ENCODE measurements around the gene WHAMM.
A peak's percentile ranks its signal among the peaks of the same experiment; 100 is the strongest.

Gene WHAMM

DNA sequence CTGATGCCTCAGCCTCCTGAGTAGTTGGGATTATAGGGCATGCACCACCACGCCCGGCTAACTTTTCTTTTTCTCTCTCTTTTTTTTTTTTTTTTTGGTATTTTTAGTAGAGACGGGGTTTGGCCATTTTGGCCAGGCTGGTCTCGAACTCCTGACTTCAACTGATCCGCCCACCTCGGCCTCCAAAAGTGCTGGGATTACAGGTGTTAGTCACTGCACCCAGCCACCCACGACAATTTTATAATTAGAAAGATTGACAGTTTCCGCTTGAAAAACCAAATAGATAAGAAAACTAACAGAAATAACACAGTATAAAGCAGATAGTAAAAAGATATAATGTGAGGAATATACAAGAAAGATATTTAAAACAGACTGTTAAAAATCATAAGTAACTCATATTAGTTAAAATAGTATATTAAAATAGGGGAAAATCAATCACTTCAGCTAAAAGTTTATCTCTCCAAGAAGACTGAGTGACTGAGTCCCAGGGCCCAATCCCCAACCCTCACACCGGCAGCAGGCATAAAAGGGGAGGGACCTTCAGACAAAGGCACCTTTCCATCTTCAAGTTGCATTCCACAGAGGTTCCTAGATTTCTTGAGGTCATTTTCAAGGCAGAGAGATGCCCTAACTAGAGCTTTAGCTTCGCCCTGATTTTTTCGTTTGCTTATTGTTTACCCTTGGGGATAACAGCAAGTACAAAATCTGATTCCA, 1.4 kb upstream of the WHAMM start (continued):
- TF ChIP-seq SP3 (tag by site-specific recombination; IDR thresholded peaks at IDR 0.05) (no peak), ZNF580 (tag by site-specific recombination; IDR thresholded peaks at IDR 0.05) (no peak), GLI4 (tag by site-specific recombination; IDR thresholded peaks at IDR 0.05) (no peak)

- Histone ChIP-seq H3K4me1 (ENCODE audit: control insufficient read depth, insufficient read depth, low read length) (peaks cover 15% of the 10 kb centered on the region), H3K27ac (ENCODE audit: extremely low read depth, low read depth, low read length) (peak overlapping the region; percentile 65), H3K4me3 (ENCODE audit: low read depth, low read length) (no peak overlapping the region)
- TF ChIP-seq ZNF768 (tag by site-specific recombination; IDR thresholded peaks at IDR 0.05): no peak
- TF ChIP-seq SP7 (tag by site-specific recombination; IDR thresholded peaks at IDR 0.05): no peak; the same call in 1 of the 2 replicates
- TF ChIP-seq, protein P1, sequence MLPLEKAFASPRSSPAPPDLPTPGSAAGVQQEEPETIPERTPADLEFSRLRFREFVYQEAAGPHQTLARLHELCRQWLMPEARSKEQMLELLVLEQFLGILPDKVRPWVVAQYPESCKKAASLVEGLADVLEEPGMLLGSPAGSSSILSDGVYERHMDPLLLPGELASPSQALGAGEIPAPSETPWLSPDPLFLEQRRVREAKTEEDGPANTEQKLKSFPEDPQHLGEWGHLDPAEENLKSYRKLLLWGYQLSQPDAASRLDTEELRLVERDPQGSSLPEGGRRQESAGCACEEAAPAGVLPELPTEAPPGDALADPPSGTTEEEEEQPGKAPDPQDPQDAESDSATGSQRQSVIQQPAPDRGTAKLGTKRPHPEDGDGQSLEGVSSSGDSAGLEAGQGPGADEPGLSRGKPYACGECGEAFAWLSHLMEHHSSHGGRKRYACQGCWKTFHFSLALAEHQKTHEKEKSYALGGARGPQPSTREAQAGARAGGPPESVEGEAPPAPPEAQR (tag by site-specific recombination; IDR thresholded peaks at IDR 0.05): no peak
- no peak for TF ChIP-seq KLF10 (tag by site-specific recombination; IDR thresholded peaks at IDR 0.05)
- no peak for TF ChIP-seq ZNF302 (tag by site-specific recombination; IDR thresholded peaks at IDR 0.05; ENCODE audit: low read depth)
- TF ChIP-seq ZNF777 (tag by site-specific recombination; IDR thresholded peaks at IDR 0.05; ENCODE audit: borderline replicate concordance): no peak
- peak; percentile 81 for TF ChIP-seq ZNF335 (tag by site-specific recombination; conservative IDR thresholded peaks at IDR 0.05)
- no peak for TF ChIP-seq KLF16 (tag by site-specific recombination; IDR thresholded peaks at IDR 0.05)
- TF ChIP-seq ZBTB20 (tag by site-specific recombination; IDR thresholded peaks at IDR 0.05): peak; percentile 90
- TF ChIP-seq ZBTB17 (tag by site-specific recombination; IDR thresholded peaks at IDR 0.05): peak; percentile 91
- peak; percentile 87 for TF ChIP-seq ZNF600 (tag by site-specific recombination; IDR thresholded peaks at IDR 0.05)
- peak; percentile 31; the same call in 1 of the 2 replicates for TF ChIP-seq GLIS1 (tag by site-specific recombination; IDR thresholded peaks at IDR 0.05)
- no peak for TF ChIP-seq OSR2 (tag by site-specific recombination; IDR thresholded peaks at IDR 0.05)
- no peak for TF ChIP-seq ZNF449 (tag by site-specific recombination; IDR thresholded peaks at IDR 0.05)
- no peak for TF ChIP-seq ZNF488 (tag by site-specific recombination; IDR thresholded peaks at IDR 0.05)
- TF ChIP-seq ZNF621 (tag by site-specific recombination; IDR thresholded peaks at IDR 0.05): no peak
- no peak for TF ChIP-seq ZIC2 (tag by site-specific recombination; IDR thresholded peaks at IDR 0.05)
- TF ChIP-seq ZSCAN4 (tag by site-specific recombination; IDR thresholded peaks at IDR 0.05): no peak
- no peak for TF ChIP-seq ZNF341 (tag by site-specific recombination; IDR thresholded peaks at IDR 0.05; ENCODE audit: low read depth)
- peak; percentile 76 for TF ChIP-seq SCRT2 (tag by site-specific recombination; IDR thresholded peaks at IDR 0.05)
- TF ChIP-seq ZNF76 (tag by site-specific recombination; IDR thresholded peaks at IDR 0.05; ENCODE audit: borderline replicate concordance, low read depth): no peak
- no peak for TF ChIP-seq HOXD13 (CRISPR knock-in tag; IDR thresholded peaks at IDR 0.05; ENCODE audit: borderline replicate concordance)
- TF ChIP-seq ZSCAN30 (tag by site-specific recombination; IDR thresholded peaks at IDR 0.05): no peak
- no peak for TF ChIP-seq ZNF837 (tag by site-specific recombination; IDR thresholded peaks at IDR 0.05)
- no peak for TF ChIP-seq ZNF223 (tag by site-specific recombination; IDR thresholded peaks at IDR 0.05)
- TF ChIP-seq ZXDB (tag by site-specific recombination; IDR thresholded peaks at IDR 0.05): 0 out of 2 replicates have a peak, but pooled peaks have one; percentile 24
- TF ChIP-seq WT1 (tag by site-specific recombination; IDR thresholded peaks at IDR 0.05): peak; percentile 51
- TF ChIP-seq HOXC10 (CRISPR knock-in tag; IDR thresholded peaks at IDR 0.05): no peak
- TF ChIP-seq KLF1 (tag by site-specific recombination; IDR thresholded peaks at IDR 0.05): no peak
Measured at GRCh38 chr15:82808634-82809041, 790 bp upstream of the WHAMM start.

More at GRCh38 chr15:82808634-82809041, 790 bp upstream of the WHAMM start:
- Histone ChIP-seq H3K36me3 (ENCODE audit: control insufficient read depth in 2 of 2, insufficient read depth in 1 of 2, low read length in 2 of 2) (peaks cover 8 to 14% of the 10 kb centered on the region in 2 experiments; a peak in 2 of 3 replicates), H3K9me3 (ENCODE audit: control insufficient read depth, insufficient read depth, low read depth, low read length) (no peaks in the 10 kb centered on the region)
- POLR2A ChIA-PET: interaction anchor here (1.1 kb wide), 1 partner anchor 59 kb away, joined by 5 read pairs; no protein-coding TSS in a partner anchor
- CTCF ChIA-PET: interaction anchor here (0.8 kb wide), 1 partner anchor 269 kb away, joined by 3 read pairs; no protein-coding TSS in a partner anchor

Measured in HEK293 (cell line).